Neuronal stem cell (in vitro differentiated cells): ENCODE data around the gene RSU1.

Experiments used
- DNase-seq: peaks from one replicate; pipeline ENCODE4 v3.0.0-alpha.2; 2013; ENCODE audit warnings: low spot score
- H2AFZ ChIP-seq: one replicate; pipeline ENCODE4 v1.6.1; 2013; ENCODE audit warnings: mild to moderate bottlenecking, low read length, inconsistent platforms
- H2AK5ac ChIP-seq: 2 replicates; pipeline ENCODE4 v1.6.1; 2013; ENCODE audit warnings: low read depth, mild to moderate bottlenecking, inconsistent platforms, low read length, moderate library complexity, mixed read lengths
- H2BK120ac ChIP-seq: 2 replicates; pipeline ENCODE4 v1.6.1; 2013; ENCODE audit warnings: low read depth, mild to moderate bottlenecking, inconsistent platforms, low read length, moderate library complexity, mixed read lengths
- H2BK12ac ChIP-seq: one replicate; pipeline ENCODE4 v1.6.1; 2013; ENCODE audit warnings: low read length, inconsistent platforms
- H2BK15ac ChIP-seq: 2 replicates; pipeline ENCODE4 v1.6.1; 2013; ENCODE audit warnings: mild to moderate bottlenecking, low read length, inconsistent platforms, mixed read lengths
- H2BK5ac ChIP-seq: one replicate; pipeline ENCODE4 v1.6.1; 2013; ENCODE audit warnings: inconsistent platforms, mild to moderate bottlenecking, low read length, moderate library complexity
- H3K14ac ChIP-seq: one replicate; pipeline ENCODE4 v1.6.1; 2013; ENCODE audit warnings: low read length, inconsistent platforms
- H3K18ac ChIP-seq: 2 replicates; pipeline ENCODE4 v1.6.1; 2013; ENCODE audit warnings: low read length, inconsistent platforms
- H3K23ac ChIP-seq: 2 replicates; pipeline ENCODE4 v1.6.1; 2013; ENCODE audit warnings: low read depth, mild to moderate bottlenecking, mixed read lengths, low read length, inconsistent platforms; ENCODE audit not compliant: poor library complexity
- H3K27ac ChIP-seq: replicated peaks from 3 replicates; pipeline ENCODE4 v1.5.1; 2013; ENCODE audit warnings: low read length, inconsistent platforms
- H3K27me3 ChIP-seq, 3 experiments: 2 replicates each; pipeline ENCODE4 v1.6.1; 2013; ENCODE audit warnings: low read length in 3 of 3, mild to moderate bottlenecking in 2 of 3, inconsistent platforms in 1 of 3, low read depth in 1 of 3, mixed read lengths in 1 of 3, moderate library complexity in 1 of 3; ENCODE audit not compliant: control insufficient read depth in 3 of 3, insufficient read depth in 3 of 3
- H3K36me3 ChIP-seq, 2 donors: replicated peaks in 1 of 2; 2 replicates each; pipeline ENCODE4 v1.6.1; 2013; ENCODE audit warnings: low read length in 2 of 2; ENCODE audit not compliant: control insufficient read depth in 2 of 2, insufficient read depth in 2 of 2
- H3K4ac ChIP-seq: 2 replicates; pipeline ENCODE4 v1.6.1; 2013; ENCODE audit warnings: inconsistent platforms, mild to moderate bottlenecking, low read length, moderate library complexity
- H3K4me1 ChIP-seq, 2 donors: 1 replicate in 1 of 2; 2 replicates in 1 of 2; pipeline ENCODE4 v1.6.1; 2013; ENCODE audit warnings: low read length in 2 of 2, low read depth in 1 of 2; ENCODE audit not compliant: control insufficient read depth in 2 of 2, insufficient read depth in 1 of 2
- H3K4me2 ChIP-seq: one replicate; pipeline ENCODE4 v1.6.1; 2013; ENCODE audit warnings: mild to moderate bottlenecking, low read length, inconsistent platforms; ENCODE audit not compliant: insufficient read depth, poor library complexity, severe bottlenecking
- H3K4me3 ChIP-seq, 2 donors: 2 replicates each; pipeline ENCODE4 v1.5.1; 2013; ENCODE audit warnings: low read length in 2 of 2, mild to moderate bottlenecking in 2 of 2, inconsistent platforms in 1 of 2, moderate library complexity in 1 of 2
- H3K79me1 ChIP-seq: one replicate; pipeline ENCODE4 v1.6.1; 2013; ENCODE audit warnings: low read depth, mild to moderate bottlenecking, inconsistent platforms, low read length, moderate library complexity
- H3K9ac ChIP-seq: one replicate; pipeline ENCODE4 v1.6.1; 2013; ENCODE audit warnings: mild to moderate bottlenecking, low read depth, low read length, inconsistent platforms; ENCODE audit not compliant: poor library complexity
- H3K9me3 ChIP-seq, 2 donors: replicated peaks in 1 of 2; 2 replicates each; pipeline versions ENCODE3 to v1.6.1; 2013; ENCODE audit warnings: low read length in 2 of 2, mild to moderate bottlenecking in 2 of 2, inconsistent platforms in 1 of 2, low read depth in 1 of 2, mixed read lengths in 1 of 2, moderate library complexity in 1 of 2; ENCODE audit not compliant: control insufficient read depth in 2 of 2, insufficient read depth in 1 of 2
- H4K8ac ChIP-seq: one replicate; pipeline ENCODE4 v1.6.1; 2013; ENCODE audit warnings: low read depth, mild to moderate bottlenecking, inconsistent platforms, low read length, moderate library complexity
- H4K91ac ChIP-seq: one replicate; pipeline ENCODE4 v1.6.1; 2013; ENCODE audit warnings: low read length, low read depth, mild to moderate bottlenecking, inconsistent platforms; ENCODE audit not compliant: poor library complexity
- WGBS, 2 donors: extraction: QIAGEN DNeasy Blood & Tissue Kit; methylation state at CpG; one replicate each; pipeline ENCODE4 v1.1.7; 2013; ENCODE audit warnings: missing lambda C conversion rate in 2 of 2, mixed read lengths in 1 of 2; ENCODE audit not compliant: insufficient read length in 2 of 2, insufficient replicate concordance in 1 of 2; ENCODE audit errors: extremely low coverage in 2 of 2; 5-methylcytosine and 5-hydroxymethylcytosine counted together

RSU1 gene

GRCh38 chr10:16853809-16854208, 36.6 kb upstream of the RSU1 start:
- Histone ChIP-seq H3K4me2 (no peak overlapping the region), H2AFZ (peak overlapping the region; percentile 46), H3K18ac (no peak overlapping the region), H3K9ac (no peak overlapping the region), H3K27me3 (no peaks in the 10 kb centered on the region), H2BK5ac (no peak overlapping the region), H3K36me3 (no peaks in the 10 kb centered on the region), H3K4ac (no peak overlapping the region), H4K8ac (no peak overlapping the region), H3K14ac (no peak overlapping the region), H2BK15ac (no peak overlapping the region), H2BK12ac (no peak overlapping the region), H3K27ac (no peak overlapping the region), H3K9me3 (no peaks in the 10 kb centered on the region), H3K4me3 (no peak overlapping the region), H2AK5ac (no peak overlapping the region), H3K79me1 (no peaks in the 10 kb centered on the region), H2BK120ac (no peak overlapping the region), H3K4me1 (peaks cover 2 to 14% of the 10 kb centered on the region in 2 donors), H4K91ac (no peak overlapping the region), H3K23ac (no peak overlapping the region)
- no peak for DNase-seq
- 100% methylated on average over 1 of the region's 4 CpGs; no CpG with 5 or more reads in 1 of the 2 donors for WGBS, 2 donors

DNA sequence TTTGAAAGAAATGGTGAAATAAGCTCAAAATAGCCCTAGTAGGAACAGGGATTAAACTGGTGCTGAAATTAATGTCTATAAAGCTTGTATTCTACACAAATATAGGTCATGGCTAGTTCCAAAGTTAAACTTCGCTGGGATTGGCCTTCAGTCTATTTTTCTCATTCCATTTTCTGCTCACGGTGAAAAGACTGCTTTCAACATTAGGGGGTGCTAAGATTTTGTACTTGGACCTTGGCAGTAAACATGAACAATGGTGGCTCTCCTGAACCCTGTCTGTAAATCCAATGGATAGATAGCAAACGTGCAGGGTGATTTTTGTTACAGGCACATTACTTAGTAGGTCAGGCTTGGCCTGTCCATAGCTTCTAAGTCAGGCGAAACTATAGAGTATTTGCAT, 36.0 kb upstream of the RSU1 start:
- Histone ChIP-seq H3K23ac (no peak overlapping the region), H3K14ac (no peak overlapping the region), H3K9me3 (no peaks in the 10 kb centered on the region), H3K4me2 (no peak overlapping the region), H2BK12ac (no peak overlapping the region), H3K27ac (no peak overlapping the region), H3K4me3 (no peak overlapping the region), H4K91ac (no peak overlapping the region), H3K9ac (no peak overlapping the region), H4K8ac (no peak overlapping the region), H2AK5ac (no peak overlapping the region), H3K36me3 (no peaks in the 10 kb centered on the region), H3K4ac (no peak overlapping the region), H3K4me1 (peaks cover 2 to 14% of the 10 kb centered on the region in 2 donors), H3K18ac (no peak overlapping the region), H2BK120ac (no peak overlapping the region), H2BK15ac (no peak overlapping the region), H3K27me3 (no peaks in the 10 kb centered on the region), H2AFZ (peak overlapping the region; percentile 46), H2BK5ac (no peak overlapping the region), H3K79me1 (no peaks in the 10 kb centered on the region)
- no peak for DNase-seq
- no CpG with 5 or more reads among the region's 4 CpGs for WGBS, 2 donors

DNA sequence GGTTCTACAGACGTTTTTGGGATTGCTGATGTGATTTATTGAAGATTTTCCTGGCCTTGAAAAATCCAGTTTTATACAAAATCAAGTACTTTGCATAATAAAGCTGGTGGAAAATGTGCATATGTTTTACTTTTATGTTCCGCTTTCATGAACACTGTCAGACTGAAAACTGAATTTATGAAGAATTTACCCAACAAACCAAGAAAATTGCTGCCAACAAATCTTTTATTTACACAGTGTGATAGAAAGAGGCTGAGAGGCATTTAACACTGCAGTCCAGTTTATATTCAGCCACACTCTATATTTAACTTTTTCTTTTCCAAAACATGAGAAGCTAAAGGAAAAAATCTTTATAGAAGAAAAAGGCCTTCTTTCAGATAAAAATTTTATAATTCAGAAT, 35.4 kb upstream of the RSU1 start:
- no peak overlapping the region for H2BK5ac ChIP-seq
- no peak for DNase-seq
- no peak overlapping the region for H3K27ac ChIP-seq
- H3K4me3 ChIP-seq, result no peak overlapping the region
- no peak overlapping the region for H4K8ac ChIP-seq
- no peaks in the 10 kb centered on the region for H3K79me1 ChIP-seq
- no CpG with 5 or more reads among the region's 2 CpGs for WGBS, 2 donors
- no peak overlapping the region for H3K23ac ChIP-seq
- no peaks in the 10 kb centered on the region for H3K36me3 ChIP-seq
- H2AFZ ChIP-seq, result peak overlapping the region; percentile 46
- H4K91ac ChIP-seq, result no peak overlapping the region
- no peak overlapping the region for H2BK12ac ChIP-seq
- no peak overlapping the region for H3K14ac ChIP-seq
- H3K9me3 ChIP-seq, result no peaks in the 10 kb centered on the region
- peaks cover 2 to 14% of the 10 kb centered on the region in 2 donors for H3K4me1 ChIP-seq
- no peak overlapping the region for H2BK120ac ChIP-seq
- H2BK15ac ChIP-seq, result no peak overlapping the region
- H3K4ac ChIP-seq, result no peak overlapping the region
- H3K9ac ChIP-seq, result no peak overlapping the region
- H3K18ac ChIP-seq, result no peak overlapping the region
- no peaks in the 10 kb centered on the region for H3K27me3 ChIP-seq
- no peak overlapping the region for H3K4me2 ChIP-seq
- H2AK5ac ChIP-seq, result no peak overlapping the region

- Histone ChIP-seq H3K27me3 (no peaks in the 10 kb centered on the region), H3K9me3 (peaks cover 0 to 1% of the 10 kb centered on the region in 2 donors), H2BK120ac (no peak overlapping the region), H3K9ac (no peak overlapping the region), H2AFZ (no peak overlapping the region), H3K4ac (no peak overlapping the region), H2AK5ac (no peak overlapping the region), H3K4me1 (peaks cover 2 to 9% of the 10 kb centered on the region in 2 donors), H4K8ac (no peak overlapping the region), H2BK5ac (no peak overlapping the region), H3K27ac (no peak overlapping the region), H3K18ac (no peak overlapping the region), H3K4me2 (no peak overlapping the region), H2BK12ac (no peak overlapping the region), H3K36me3 (no peaks in the 10 kb centered on the region), H3K23ac (no peak overlapping the region), H3K79me1 (no peaks in the 10 kb centered on the region), H4K91ac (no peak overlapping the region), H2BK15ac (no peak overlapping the region), H3K14ac (no peak overlapping the region), H3K4me3 (no peak overlapping the region)
- no CpG with 5 or more reads among the region's 10 CpGs for WGBS, 2 donors
- DNase-seq, result no peak
Measured at GRCh38 chr10:16848562-16849154, 31.4 kb upstream of the RSU1 start.
